NCI-H748 (cell line): Measurements from ENCODE around the gene TOGARAM2.
"Not testable (repeated sequence)": the region's sequence is repeated elsewhere in the genome, so short reads cannot be mapped to it uniquely, and the experiment has no call there.

ENCODE experiments used
- DNase-seq: peaks from one replicate; lab custom pipeline; 2025; ENCODE audit not compliant: unreplicated experiment; lab: John Stamatoyannopoulos, UW

Gene TOGARAM2

GRCh38 chr2:28976584-28976983 is 4.5 kb upstream of the TOGARAM2 start:
- DNase-seq = no peak

GRCh38 chr2:28977176-28977875 is 3.8 kb upstream of the TOGARAM2 start:
- DNase-seq = no peak

DNA sequence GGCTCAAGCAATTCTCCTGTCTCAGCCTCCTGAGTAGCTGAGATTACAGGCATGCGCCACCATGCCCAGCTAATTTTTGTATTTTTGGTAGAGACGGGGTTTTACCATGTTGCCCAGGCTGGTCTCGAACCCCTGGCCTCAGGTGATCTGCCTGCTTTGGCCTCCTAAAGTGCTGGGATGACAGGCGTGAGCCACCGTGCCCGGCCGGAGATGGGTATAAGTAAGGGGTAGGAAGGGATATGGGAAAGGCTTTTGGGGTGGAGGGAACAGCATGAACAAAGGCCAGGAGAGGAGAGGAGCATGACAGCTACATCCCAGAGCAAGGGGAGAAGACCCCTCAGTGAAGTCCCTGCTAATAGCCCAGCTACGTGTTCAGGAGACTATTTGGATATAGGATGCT is 3.1 kb upstream of the TOGARAM2 start:
- not testable (repeated sequence) for DNase-seq

GRCh38 chr2:28978606-28979005 is 2.5 kb upstream of the TOGARAM2 start:
- no peak for DNase-seq

DNA sequence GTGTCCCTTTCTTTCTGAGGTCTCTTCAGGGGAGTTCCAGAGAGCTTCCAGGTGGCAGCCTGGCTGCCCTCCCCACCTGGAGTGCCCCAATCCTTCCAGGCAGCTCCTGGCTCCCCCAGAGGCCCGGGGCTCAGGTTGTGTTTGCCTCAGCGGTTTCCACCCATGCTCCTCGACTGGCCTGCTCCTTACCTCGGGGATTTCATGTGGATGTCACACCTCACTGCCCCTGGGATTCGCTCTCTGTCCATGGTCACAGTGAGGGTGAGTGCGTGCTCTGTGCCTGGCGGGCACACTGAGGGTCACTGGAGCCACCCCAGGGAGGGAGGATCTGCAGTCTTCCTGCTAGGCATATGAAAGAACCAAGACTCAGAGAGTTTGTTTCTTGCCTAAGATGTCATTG is 2.1 kb upstream of the TOGARAM2 start:
- no peak for DNase-seq

GRCh38 chr2:28979576-28980366 is 1.3 kb upstream of the TOGARAM2 start:
- no peak for DNase-seq

DNA sequence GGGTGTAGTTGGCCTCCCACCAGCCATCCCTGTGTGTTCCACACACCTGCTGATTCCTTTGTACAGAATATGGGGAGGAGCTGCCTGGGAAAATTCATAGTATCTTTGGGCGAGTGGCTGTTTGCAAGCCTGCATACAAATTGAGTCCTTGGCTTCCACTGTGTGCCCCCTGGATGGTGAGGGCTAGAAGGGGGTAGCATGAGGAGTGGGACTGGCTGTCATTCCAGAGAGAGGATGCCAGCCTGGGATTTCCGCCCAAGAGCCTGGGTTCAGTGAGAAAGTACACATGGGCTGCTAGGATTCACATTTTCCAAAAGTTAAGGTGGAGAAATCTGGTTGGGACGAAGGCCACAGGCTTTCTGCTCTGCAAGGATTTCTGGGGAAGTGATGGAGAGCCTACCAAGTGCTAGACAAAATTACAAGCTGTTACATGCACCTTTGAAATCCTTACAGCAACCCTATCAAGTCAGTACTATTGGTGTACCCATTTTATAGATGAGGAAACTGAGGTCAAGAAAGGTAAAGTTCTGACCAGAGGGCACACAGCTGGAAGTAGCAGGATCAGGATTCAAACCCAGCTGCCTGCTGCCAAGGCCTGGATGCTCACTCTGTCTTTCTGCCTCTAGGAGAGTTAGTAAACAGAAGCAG is 606 bp upstream of the TOGARAM2 start:
- no peak for DNase-seq

GRCh38 chr2:28981620-28982376 is 700 bp downstream of the TOGARAM2 start:
- DNase-seq = no peak

DNA sequence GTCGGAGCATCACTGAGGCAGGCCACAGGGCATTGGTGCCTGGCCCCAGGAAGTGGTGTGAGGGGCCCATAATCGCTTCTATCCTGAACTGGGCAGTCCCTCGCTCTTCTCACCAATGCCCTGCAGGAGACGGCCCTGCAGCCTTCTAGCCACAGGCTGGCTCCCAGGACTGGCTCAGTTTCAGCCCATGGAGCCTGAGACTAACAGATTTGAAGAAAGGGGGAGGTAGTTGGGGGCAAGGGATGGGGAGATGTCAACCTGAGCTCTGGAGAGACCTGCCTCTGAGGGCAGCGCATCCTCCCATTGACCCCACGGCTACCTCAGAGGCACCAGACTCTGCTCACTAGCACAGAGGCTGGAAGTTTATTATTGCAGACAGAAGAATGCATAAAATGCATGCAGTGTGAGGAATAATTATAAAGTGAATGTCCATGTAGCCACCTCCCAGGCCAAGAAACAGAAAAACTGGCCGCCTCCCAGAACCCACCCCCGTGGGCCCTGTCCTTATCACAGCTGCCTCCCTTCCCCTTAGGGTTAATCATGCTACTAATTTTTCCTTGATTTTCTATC is 1.4 kb downstream of the TOGARAM2 start:
- no peak for DNase-seq

DNA sequence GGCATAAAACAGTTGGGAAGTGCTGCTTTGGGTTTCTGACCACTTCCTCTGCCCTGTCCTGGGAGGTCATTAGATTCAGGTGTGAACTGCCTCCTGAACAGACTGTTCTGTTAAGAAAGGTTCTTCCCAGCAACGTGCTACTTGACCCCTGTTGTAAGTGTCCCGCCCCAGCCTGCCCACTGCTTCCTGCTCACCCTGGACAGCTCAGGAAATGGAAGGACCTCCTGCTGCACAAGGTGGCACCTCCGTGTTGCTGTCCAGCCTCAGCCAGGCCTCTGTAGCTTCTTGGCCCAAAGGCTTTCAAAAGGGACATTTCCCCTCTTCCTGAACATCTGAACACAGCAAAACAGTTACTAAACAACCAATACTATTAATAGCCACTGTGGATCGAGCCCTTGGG is 5.3 kb downstream of the TOGARAM2 start:
- no peak for DNase-seq

GRCh38 chr2:28989973-28990372 is 8.9 kb downstream of the TOGARAM2 start:
- DNase-seq = no peak

DNA sequence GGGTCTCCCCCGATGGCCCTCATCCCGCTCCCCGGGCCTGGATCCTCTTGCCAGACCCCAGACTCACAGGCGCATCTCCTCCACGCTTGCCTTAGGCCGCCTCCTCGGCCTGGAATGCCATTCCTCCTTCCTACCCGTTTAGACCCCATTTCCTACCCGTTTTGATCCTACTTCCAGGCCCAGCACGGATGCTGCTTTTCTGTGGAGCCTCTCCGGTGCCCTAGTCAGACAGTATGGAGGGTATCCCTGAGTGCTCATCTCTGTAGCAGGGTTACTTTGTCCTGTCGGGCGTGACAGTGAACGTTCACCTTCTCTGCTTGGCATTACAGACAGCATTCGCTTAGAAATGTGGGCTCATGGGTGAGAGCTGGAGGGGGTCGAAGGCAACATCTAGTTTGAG is 9.3 kb downstream of the TOGARAM2 start:
- no peak for DNase-seq

- no peak for DNase-seq
These were observed 9.9 kb downstream of the TOGARAM2 start for GRCh38 chr2:28991021-28991420.

DNA sequence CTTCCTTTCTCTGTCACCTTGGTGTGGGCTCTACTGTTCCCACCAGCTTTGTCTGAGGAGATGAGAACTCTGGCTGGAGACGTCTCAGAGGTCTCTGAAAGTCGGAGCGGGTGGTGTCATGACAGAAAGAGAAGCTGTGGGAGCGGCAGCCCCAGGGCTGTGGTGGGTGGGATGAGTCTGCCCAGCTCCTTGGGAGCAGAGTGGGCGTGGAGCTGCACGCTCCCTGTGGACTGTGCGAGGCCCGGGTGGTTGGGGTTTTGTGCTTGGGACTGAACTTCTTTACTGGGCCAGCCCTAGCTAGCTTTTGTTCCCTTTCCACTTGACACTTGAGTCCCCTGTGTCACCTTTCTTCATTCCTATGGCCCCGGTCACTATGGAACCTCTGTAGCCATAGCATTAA is 10.4 kb downstream of the TOGARAM2 start:
- no peak for DNase-seq

DNA sequence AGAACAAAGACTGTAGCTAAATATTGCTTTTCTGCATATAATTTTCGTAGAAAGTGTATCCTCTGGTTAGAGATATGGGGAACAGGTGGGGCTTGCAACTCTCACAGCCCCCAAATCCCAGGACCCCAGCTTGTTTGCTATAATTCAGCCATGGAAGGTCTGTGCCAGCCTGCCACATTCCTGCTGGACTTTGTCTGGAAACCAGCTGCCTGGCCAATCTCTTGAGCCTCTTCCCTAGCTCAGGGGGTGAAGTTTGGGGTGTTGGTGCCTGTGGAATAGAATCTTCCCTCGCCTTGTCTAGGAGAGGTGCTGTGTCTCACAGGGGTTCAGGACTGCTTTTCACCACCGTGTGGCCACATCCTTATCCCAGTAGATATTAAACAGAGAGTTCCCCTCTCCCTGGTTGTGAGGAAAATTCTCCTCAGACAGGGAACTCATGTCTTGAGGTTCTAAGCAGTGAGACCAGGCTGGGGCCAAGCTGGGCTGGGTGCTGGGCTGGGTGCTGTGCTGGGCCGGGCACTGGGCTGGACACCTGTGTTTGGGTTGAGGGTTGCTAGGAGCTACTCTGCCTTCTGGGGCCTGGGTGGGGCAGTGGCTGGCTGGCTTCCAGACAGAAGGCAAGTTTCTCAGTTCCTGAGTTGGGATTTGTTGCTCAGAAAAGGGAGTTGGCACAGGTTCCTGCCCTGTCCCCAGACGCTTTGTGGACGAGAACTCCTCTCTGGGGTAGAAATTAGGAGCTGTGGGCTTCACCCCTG is 12.3 kb downstream of the TOGARAM2 start:
- DNase-seq = no peak

DNA sequence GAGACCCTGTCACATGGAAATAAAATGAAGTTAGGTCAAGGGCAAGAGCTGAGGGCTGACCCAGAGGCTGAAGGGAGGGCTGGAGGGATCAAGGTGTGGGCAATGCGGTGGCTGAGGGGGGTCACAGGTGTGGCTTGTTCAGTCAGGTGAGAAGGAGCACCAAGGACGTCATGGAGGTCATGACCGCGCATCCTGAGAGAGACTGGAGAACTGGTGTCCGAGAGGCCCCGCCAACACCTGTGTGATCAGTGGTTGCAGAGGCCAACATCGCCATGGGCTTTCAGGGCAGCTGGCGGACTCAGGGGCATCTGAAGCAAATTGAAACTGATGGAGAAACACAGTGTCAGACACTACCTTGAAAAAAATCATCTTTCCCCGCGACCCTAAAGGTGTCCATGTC is 13.0 kb downstream of the TOGARAM2 start:
- DNase-seq = no peak

DNA sequence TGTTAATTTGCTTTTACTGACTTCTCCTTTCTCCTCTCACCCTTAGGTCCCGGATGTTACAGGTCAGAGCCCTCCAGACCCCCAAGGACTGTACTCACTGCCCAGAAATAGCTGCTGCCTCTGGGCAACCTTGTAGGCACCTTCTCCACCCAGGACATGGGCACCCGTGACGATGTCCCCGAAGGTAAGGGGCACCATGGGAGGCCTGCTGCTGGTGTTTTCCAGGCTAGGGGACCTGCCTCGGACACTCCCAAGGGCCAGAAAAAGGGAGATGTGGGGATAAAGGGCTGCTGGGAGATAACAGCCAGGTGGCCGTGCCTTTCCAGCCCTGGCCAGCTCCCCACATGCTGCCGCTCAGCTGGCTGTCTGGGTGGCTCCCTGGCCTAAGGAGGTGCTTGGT is 13.6 kb downstream of the TOGARAM2 start:
- no peak for DNase-seq

GRCh38 chr2:28995765-28996750 is 15.0 kb downstream of the TOGARAM2 start:
- DNase-seq = no peak

- DNase-seq = no peak
These were observed 16.2 kb downstream of the TOGARAM2 start for GRCh38 chr2:28997237-28997846.
